ENCODE results near the gene ARX.

The ARX gene

DNA sequence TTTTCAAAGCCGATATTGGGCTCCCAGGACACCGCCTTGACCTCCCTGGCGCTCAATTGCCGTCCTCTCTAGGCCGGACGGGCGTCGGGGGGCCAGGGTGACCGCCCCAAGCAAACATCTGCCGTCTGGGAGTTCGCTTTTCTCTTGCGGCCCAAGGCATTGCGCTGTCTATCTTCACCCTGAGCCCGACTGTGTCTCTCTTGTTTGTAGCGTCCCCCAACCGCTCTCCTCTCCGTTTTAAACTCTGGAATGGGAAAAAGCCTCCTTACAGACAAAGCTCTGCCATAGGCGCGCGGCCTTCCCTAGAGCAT lies 551 bp upstream of the ARX start:
- no peak for DNase-seq

GRCh38 chrX:25014366-25014838 lies 1.4 kb downstream of the ARX start:
- DNase-seq, result no peak

DNA sequence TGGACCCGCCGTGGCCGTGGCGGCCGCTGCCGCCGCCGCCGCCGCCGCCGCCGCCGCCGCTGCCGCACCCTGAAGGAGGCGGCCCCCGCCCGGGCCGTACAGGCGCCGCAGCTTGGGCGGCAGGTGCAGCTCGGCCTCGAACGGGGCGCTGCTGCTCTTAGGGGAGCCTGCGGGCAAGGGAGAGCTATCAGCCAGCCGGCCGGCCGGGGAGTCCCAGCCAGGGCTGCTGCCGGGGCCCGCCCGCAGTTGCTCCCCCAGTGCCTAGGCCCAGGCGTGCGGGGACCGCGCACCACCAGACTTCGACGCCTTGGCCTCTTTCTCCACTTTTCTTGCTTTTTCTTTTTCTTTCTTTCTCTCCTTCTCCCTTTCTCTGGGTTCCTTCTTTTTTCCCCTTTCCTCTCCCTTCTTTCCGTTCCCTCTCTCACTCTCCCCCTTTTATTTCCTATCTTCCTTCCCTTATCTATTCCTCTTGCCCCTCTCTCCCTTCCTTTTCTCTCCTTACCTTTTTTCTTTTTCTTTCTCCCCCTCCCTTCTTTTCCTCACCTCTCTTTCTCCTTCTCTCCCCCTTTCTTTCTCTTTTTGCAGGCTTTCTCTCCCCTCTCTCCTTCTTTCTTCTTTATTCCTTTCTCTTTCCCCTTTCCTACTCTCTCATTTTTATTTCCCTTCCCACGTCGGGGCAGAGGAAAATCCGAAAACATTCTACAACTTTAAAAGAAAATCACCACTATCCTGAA lies 2.0 kb downstream of the ARX start:
- DNase-seq, result no peak

DNA sequence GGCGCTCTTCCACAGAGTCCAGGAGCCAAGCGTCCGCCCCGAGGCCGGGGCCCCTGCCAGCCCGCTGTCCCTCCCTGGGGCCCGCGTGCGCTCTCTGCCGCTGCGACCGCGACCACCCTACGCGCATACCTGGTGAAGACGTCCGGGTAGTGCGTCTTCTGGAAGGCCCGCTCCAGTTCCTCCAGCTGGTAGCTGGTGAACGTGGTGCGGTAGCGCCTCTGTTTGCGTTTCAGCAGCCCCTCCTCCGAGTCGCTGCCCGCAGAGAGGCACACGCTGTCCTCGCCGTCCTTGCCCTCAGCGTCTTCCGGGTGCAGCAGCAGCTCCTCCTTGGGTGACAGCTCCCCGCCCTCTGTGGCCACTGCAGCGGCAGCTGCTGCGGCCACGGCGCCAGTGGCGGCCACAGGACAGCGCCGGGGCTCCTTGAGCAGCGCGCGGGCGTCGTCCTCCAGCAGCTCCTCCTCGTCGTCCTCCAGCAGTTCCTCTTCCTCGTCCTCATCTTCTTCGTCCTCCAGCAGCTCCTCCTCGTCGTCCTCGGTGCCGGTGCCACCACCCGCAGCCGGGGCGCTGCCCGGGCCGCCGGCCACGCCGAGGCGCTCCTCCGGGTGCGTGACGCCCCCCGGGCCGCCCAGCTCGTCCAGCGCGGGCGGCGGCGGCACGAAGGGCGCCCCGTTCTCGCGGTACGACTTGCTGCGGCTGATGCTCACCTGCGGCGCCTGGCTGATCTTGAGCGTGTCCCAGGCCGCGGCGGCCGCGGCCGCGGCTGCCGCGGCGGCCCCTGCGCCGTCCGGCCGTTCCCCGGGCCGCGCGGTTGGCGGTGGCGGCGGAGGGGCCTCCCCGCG lies 2.8 kb downstream of the ARX start:
- DNase-seq, result no peak

DNA sequence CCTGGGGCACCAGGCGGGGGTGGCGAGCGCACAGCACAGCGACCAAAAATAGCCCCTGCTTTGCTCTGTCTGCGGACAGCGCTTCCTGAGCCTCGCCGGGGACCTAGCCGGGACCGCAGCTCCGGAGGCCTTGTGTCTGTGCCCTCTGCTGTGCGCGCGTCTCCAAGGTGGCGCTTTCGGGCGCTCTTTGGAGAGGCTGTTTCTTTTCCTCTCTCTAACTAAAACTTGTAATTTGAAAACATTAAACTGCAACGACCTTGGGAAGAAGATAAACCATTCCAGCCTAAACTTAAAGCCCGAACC lies 3.4 kb downstream of the ARX start:
- no peak for DNase-seq

DNA sequence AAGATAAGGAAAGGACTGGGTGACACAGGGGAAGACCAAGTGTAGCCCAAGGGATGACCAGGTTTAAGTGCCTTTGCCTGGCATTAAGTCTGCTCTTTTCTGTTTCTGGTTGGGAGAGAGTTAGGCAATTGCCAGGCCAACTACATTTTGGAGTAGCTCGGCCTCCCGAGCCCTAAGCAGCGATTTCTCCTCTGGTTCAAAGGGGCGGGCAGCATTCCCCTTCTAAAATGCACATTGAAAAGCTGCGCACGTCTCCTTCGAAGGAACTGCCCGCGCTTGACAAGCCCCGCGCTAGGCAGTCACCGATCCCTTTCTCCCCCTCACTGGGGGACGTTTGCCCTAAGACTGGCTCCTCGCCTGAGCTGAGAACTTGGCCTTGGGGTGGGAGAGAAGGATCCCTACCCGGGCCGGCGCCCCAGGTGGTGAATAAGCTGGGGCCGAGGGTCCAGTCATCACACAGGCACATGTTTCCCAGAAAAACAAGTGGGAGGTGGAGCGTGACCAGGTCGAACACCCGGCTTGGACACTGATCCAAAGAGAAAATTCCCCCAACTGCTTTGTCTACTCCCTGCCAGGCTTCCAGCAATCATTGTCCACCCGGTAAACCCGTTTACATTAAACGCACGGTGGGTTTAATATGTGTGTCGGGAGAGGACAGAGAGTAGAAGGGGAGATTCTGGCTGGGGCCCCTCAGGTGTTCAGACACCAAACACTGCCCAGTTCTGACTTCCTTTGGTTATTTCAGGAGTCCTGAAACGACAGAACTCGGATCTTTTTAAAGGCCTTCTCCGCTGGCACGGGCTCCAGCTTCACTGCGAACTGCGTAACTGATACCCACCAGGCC lies 4.0 kb downstream of the ARX start:
- no peak for DNase-seq

DNA sequence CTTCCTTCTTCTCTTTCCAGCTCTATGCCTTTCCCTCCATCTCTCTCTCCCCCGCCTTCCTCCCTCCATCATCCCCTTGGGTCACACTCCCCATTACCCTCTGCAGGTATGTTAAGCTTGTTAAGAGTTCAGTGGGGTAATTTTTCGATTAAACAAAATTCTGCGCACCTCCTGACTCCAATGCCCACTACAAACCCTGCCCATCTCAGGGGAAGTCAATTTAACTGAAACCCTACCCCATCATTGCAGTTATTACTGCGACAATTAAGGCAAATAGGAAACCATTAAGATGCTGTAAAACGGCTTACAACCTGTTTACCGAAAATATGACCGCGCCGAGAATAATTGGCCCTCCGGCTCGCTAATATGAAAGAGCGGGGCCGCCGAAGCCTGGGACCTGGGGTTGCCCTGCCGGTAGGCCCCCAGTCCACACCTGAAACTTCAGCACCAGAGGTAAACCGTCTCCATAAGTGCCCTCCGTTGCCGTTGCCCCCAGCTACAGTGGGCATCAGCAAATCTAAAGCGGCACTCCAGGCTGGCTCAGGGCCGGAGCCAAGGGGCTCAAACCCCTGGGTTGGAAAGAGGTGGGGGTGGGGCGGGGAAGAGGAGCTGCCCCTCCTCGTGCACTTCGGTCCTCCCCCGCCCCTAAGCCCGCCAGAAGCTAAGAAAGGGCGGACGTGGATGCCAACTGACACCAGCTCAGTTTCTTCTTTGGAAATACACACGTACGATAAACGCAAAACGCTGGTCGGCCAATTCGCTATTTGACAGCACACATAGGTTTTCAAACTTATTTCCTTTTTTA lies 4.8 kb downstream of the ARX start:
- DNase-seq, result no peak

- no peak for DNase-seq
These were observed 6.4 kb downstream of the ARX start for GRCh38 chrX:25009407-25009806.

- no peak for DNase-seq
These were observed 8.4 kb downstream of the ARX start for GRCh38 chrX:25007059-25008053.

- DNase-seq, result no peak
These were observed 9.1 kb downstream of the ARX start for GRCh38 chrX:25006586-25007058.

DNA sequence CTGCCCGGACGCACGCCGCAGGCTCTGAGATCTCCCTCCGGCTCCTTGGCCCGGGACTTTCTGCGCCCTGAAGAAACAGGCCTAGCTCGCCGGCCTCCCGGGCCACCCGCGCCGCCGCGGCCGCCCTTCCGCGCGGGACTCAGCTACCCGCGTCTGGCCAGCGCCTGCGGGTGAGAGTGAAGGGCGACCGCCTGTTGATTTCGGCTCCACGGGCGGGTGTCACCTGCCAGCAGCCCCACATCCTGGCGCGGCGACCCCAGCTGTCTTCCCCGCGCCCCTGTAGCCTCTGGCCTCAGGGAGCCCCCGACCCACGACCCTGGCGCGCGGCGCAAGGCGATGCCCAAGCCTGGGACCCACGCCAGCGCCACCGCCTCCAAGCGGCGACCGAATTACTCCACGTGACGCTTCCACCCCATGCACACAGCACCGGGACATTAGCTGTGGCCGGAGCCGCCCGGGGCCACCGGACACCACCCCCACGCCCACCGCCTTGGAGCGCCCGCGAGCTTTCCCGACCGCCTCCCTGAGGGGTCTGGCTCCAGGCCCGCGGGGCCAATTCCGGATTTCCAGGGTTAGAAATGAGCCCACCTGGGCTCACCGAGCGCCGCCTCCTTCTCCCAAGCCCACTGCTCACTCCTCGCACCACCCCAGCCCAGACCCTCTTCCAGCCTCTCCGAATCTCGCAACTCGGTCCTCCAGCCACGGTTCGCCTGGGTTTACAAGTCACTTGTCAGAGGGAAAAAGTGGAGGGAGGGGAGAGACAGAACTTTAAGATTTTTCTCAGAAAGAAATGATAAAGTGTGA lies 10.2 kb downstream of the ARX start:
- no peak for DNase-seq

DNA sequence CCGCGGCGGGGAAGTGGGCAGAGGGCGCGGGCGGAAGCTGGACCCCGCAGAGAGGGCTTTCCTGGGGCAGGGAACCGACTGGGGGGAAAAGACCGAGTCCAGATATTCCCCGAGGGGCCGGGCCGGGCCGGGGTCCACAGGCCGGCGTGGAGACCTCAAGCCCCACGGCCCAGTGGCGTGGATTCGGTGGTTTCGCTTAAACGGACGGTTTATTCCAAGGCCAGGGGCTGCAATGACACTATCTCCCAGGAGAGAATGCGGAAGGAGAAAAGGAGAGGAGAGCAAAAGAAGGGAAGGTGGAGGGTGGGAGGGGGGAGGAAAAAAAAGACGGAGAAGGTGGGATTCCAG lies 10.8 kb downstream of the ARX start:
- no peak for DNase-seq

DNA sequence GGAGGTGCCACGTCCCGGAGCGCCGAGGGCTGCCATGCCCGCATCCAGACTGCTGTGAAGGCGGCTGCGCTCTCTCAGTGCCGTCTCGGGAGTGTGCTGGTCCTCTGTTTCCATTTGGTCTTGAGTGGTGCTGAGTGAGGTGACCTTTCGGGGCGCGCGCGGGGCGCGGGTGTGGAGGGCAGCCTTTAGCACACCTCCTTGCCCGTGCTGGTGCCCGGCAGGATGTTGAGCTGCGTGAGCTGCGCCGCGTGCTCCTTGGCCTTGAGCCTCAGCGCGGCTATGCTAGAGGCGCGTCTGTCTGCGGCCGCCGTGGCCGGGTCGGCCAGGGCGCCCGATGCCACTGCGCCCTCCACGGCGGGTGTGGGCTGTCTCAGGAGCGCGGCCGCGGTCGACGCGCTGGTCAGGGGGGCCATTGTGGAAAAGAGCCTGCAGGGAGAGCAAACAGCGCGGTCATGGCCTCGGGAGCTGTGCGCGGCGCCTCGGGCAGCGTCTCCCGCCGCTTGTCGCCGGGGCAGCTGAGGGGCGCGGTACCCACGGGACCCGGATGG lies 11.2 kb downstream of the ARX start:
- DNase-seq, result no peak

DNA sequence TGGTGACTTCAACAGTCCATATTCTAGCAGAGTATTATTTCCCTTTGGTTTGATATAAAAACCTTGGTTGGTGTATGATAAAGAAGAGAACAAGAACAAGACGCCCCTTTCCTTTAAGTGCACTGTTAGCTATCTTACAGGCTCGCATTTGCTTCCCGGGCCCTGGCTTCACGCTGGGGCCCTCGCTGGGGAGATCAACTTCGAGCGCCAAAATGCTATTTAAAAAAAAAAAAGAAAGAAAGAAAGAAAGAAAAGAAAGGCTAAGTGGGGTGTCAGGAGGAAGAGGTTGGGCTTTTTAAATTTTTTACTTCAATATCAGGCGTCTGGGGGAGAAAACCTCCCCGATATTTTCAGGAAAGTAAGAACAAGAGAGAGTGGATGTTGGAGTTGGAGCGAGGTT lies 11.7 kb downstream of the ARX start:
- no peak for DNase-seq

GRCh38 chrX:25003066-25003849 lies 12.5 kb downstream of the ARX start:
- peak; percentile 12 for DNase-seq

- DNase-seq, result no peak
These were observed 13.1 kb downstream of the ARX start for GRCh38 chrX:25002661-25003020.

DNA sequence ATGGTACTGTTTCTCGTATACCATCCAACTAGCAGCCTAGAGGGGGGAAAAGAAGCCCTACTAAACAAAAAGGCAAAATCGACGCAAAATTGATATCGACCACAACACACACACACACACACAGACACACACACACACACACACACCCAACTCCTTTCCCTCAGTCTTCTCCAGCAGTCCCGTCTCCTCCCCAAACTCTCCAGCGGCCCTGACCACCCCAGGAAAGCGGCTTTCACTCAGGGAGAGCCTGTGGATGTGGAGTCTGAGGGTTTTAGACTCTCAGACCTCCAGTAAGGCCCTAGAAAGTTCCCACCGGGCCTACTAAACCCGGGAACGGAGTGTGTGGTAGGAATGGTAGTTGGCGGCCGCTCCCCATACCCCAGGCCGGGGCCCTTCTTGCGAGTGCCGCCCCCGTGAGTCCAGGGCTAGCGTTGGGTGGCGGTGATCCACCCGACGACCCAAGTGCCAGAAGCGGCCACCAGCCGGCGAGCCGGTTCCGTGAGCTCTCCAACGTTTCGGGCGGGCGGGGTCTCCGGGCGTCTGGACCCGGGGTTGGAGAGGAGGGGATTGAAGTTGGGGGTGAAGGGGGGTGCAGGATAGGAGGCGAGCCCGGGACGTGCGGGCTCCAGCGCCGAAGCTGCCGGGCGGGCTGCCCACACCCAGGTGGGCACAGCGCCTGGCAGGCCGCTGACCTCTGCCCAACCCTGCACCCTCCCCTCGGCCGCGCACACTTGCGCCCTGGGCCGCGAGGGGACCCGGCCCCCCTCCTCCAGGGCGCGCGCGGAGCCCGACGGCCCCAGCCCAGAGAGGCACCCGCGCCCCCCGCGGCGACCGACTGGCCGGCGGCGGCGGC lies 13.7 kb downstream of the ARX start:
- no peak for DNase-seq

GRCh38 chrX:24999511-24999910 lies 16.3 kb downstream of the ARX start:
- DNase-seq, result no peak

All from NCI-H510A treated with DMSO at 0.1 percent for 48 hours (cell line).